Measurements from ENCODE around the gene CACNA1D. TPM values are rescaled to one million over a fixed set of nuclear protein-coding genes. Genes with fewer than 3 reads are reported as not detected.

Gene CACNA1D
- total RNA-seq, 1 experiment from 2014 or later: 1.1 TPM

DNA sequence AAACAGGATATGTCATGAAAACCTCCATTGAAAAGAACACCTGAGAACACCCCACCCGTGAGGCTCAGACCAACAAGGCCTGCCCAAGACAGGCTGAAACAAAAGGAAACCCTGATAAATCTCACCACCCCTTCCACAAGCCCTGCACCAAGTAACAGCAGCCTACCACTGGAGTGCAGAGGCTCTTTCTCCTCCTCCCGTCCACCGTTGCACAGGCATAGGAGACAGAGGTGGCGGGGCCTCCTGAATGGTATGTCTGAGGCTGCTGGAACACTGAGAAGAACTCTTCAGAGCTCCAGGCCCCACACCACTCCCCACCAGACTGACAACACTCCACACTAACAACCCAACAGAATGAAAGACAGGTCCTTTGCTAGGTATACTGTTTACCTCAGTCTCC lies 330.4 kb downstream of the CACNA1D start:
- no peaks in the 10 kb centered on the region for H3K36me3 ChIP-seq (ENCODE audit: control insufficient read depth in 1 of 2, insufficient read depth in 2 of 2, low read length in 2 of 2)
- BruUV-seq (replicated peaks): no TSS peak

DNA sequence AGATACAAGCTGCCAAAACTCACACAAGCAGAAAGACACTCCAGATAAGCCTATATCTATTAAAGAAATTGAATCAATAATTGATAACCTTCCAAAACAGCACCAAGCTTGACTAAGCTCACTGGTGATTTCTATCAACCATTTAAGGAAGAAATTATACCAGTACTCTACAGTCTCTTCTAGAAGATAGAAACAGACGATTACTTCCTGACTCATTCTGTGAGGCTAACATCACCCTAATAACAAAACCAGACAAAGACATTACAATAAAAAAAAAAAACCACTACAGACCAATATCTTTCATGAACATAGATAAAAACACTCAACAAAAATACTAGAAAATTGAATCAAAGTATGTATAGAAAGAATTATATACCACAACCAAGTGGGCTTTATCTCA lies 331.6 kb downstream of the CACNA1D start:
- no peaks in the 10 kb centered on the region for H4K20me1 ChIP-seq (ENCODE audit: insufficient read depth)
- CTCF ChIA-PET: no interaction called here
- H3K79me2 ChIP-seq (ENCODE audit: insufficient read depth, low read length): no peaks in the 10 kb centered on the region
- no peaks in the 10 kb centered on the region for H3K27me3 ChIP-seq (ENCODE audit: insufficient read depth, low read length)
- BruUV-seq (replicated peaks): no TSS peak
- no peak overlapping the region for H3K4me2 ChIP-seq (ENCODE audit: low read length)
- no peaks in the 10 kb centered on the region for H3K4me1 ChIP-seq (ENCODE audit: control insufficient read depth in 1 of 2, insufficient read depth in 2 of 2, low read length in 2 of 2)
- no peak overlapping the region for H3K4me3 ChIP-seq (replicated peaks in 1 of 2; ENCODE audit: low read depth in 1 of 2, low read length in 2 of 2)
- no peak overlapping the region for H3K9ac ChIP-seq (ENCODE audit: low read length)
- H3K9me2 ChIP-seq (ENCODE audit: insufficient read depth): no peaks in the 10 kb centered on the region
- TF ChIP-seq ATF3 (IDR thresholded peaks at IDR 0.05) (no peak), ZFX (IDR thresholded peaks at IDR 0.05) (no peak), EGR1 (IDR thresholded peaks at IDR 0.05; ENCODE audit: low read depth) (no peak), ZNF274 (IDR thresholded peaks at IDR 0.05; ENCODE audit: low read depth, low read length) (no peak), SP1 (IDR thresholded peaks at IDR 0.05; ENCODE audit: low read depth) (no peak), POLR2AphosphoS5 (IDR thresholded peaks at IDR 0.05; ENCODE audit: low read depth, low read length) (no peak), YY1 (IDR thresholded peaks at IDR 0.05; ENCODE audit: extremely low read depth, insufficient replicate concordance, low read depth, low read length) (no peak), SRF (IDR thresholded peaks at IDR 0.05; ENCODE audit: low read depth) (no peak), EZH2phosphoT487 (IDR thresholded peaks at IDR 0.05; ENCODE audit: borderline replicate concordance) (no peak)
- no peaks in the 10 kb centered on the region for H3K9me3 ChIP-seq (ENCODE audit: control insufficient read depth in 1 of 2, insufficient read depth in 1 of 2, low read depth in 1 of 2, low read length in 2 of 2)
- RAD21 ChIA-PET (ENCODE audit: low non-redundant PET in 1 of 2, low total read pairs in 2 of 2, uncharacterized antibody in 2 of 2, unreplicated experiment in 2 of 2): no interaction called here
- H2AFZ ChIP-seq (ENCODE audit: low read depth, low read length, poor library complexity, severe bottlenecking): no peak overlapping the region
- H3K27ac ChIP-seq (ENCODE audit: low read depth, low read length): no peak overlapping the region
- ATAC-seq: no peak
- H3K36me3 ChIP-seq (ENCODE audit: control insufficient read depth in 1 of 2, insufficient read depth in 2 of 2, low read length in 2 of 2): no peaks in the 10 kb centered on the region
- intact Hi-C loops (cut with micrococcal nuclease): no loop called here
- POLR2A ChIA-PET: no interaction called here
- no peak for DNase-seq (ENCODE audit: low read depth, low spot score)

More for the DNA sequence above, 330.4 kb downstream of the CACNA1D start:
- Histone ChIP-seq H3K4me1 (ENCODE audit: control insufficient read depth in 1 of 2, insufficient read depth in 2 of 2, low read length in 2 of 2) (no peaks in the 10 kb centered on the region), H3K27me3 (ENCODE audit: insufficient read depth, low read length) (no peaks in the 10 kb centered on the region), H3K4me2 (ENCODE audit: low read length) (no peak overlapping the region), H3K4me3 (replicated peaks in 1 of 2; ENCODE audit: low read depth in 1 of 2, low read length in 2 of 2) (no peak overlapping the region), H3K27ac (ENCODE audit: low read depth, low read length) (no peak overlapping the region), H2AFZ (ENCODE audit: low read depth, low read length, poor library complexity, severe bottlenecking) (no peak overlapping the region), H3K9me2 (ENCODE audit: insufficient read depth) (no peaks in the 10 kb centered on the region), H3K9ac (ENCODE audit: low read length) (no peak overlapping the region), H3K9me3 (ENCODE audit: control insufficient read depth in 1 of 2, insufficient read depth in 1 of 2, low read depth in 1 of 2, low read length in 2 of 2) (no peaks in the 10 kb centered on the region), H4K20me1 (ENCODE audit: insufficient read depth) (no peaks in the 10 kb centered on the region), H3K79me2 (ENCODE audit: insufficient read depth, low read length) (no peaks in the 10 kb centered on the region)
- ChIA-PET POLR2A (no interaction called here), RAD21 (ENCODE audit: low non-redundant PET in 1 of 2, low total read pairs in 2 of 2, uncharacterized antibody in 2 of 2, unreplicated experiment in 2 of 2) (no interaction called here), CTCF (no interaction called here)
- intact Hi-C loops (cut with micrococcal nuclease): no loop called here
- TF ChIP-seq ATF3 (IDR thresholded peaks at IDR 0.05) (no peak), POLR2A (IDR thresholded peaks at IDR 0.05; ENCODE audit: borderline replicate concordance, extremely low read depth, insufficient read depth, insufficient read length) (no peak), RAD21 (IDR thresholded peaks at IDR 0.05; ENCODE audit: low read depth) (no peak), TCF7L2 (IDR thresholded peaks at IDR 0.05; ENCODE audit: borderline replicate concordance, extremely low read depth, insufficient read depth, insufficient read length) (no peak), EZH2 (IDR thresholded peaks at IDR 0.05) (no peak), CEBPB (IDR thresholded peaks at IDR 0.05; ENCODE audit: low read depth) (no peak), ZFX (IDR thresholded peaks at IDR 0.05) (no peak), YY1 (IDR thresholded peaks at IDR 0.05; ENCODE audit: extremely low read depth, insufficient replicate concordance, low read depth, low read length) (no peak)
- DNase-seq (ENCODE audit: low read depth, low spot score) (no peak), ATAC-seq (no peak)

Measured in HCT116 (cell line).